H1 (cell line): ENCODE measurements around the gene C2CD3. TPM values are rescaled to one million over a fixed set of nuclear protein-coding genes. Genes with fewer than 3 reads are reported as not detected.

Experiments
- KDM1A ChIP-seq: fragments of 200-600, 300-600 bp; sonication (generic); IDR thresholded peaks from 2 replicates; pipeline ENCODE4 v1.7.1; 2016; ENCODE audit warnings: mild to moderate bottlenecking, low read length, borderline replicate concordance
- RBBP5 ChIP-seq: IDR thresholded peaks from 2 replicates; pipeline ENCODE4 v1.7.1; 2012; ENCODE audit warnings: low read depth, mild to moderate bottlenecking, inconsistent platforms, low read length, moderate library complexity, borderline replicate concordance
- SIN3A ChIP-seq, 2 experiments: IDR thresholded peaks in 1 of 2; conservative IDR thresholded peaks in 1 of 2; 2 replicates each; pipeline ENCODE4 v1.6.1; 2011 to 2012; ENCODE audit warnings: low read length in 2 of 2, improper control_type of control experiment in 1 of 2, low read depth in 1 of 2, mild to moderate bottlenecking in 1 of 2
- TCF12 ChIP-seq: IDR thresholded peaks from 2 replicates; pipeline ENCODE4 v1.6.1; 2011; ENCODE audit warnings: low read depth, mild to moderate bottlenecking, low read length
- polyA plus RNA-seq, 7 experiments: library from polyadenylated mRNA; depleted of rRNA in 3 of 7; stranded (reverse) in 5 of 7; unstranded in 2 of 7; fragments of >200 nt in 5 of 7; fragments of 200-250 nt in 2 of 7; gene quantifications; 1 replicate in 5 of 7; 2 replicates in 1 of 7; 4 replicates in 1 of 7; pipeline versions ENCODE4 v1.2.1 to v1.2.3, GENCODE V29; 2011 to 2013; ENCODE audit warnings: missing spikeins in 2 of 7, mixed read lengths in 2 of 7
- total RNA-seq: library from RNA; stranded (reverse); fragmentation: NEBNext Ultra II Directional; extraction: Animal tissue kit (Norgen Biotek cat#: 25700); gene quantifications from 2 replicates; pipeline ENCODE4 v1.2.1, GENCODE V29; 2021
- TF ChIP-seq, protein P1 (sequence below): IDR thresholded peaks from 2 replicates; pipeline ENCODE4 v1.6.1; 2012; ENCODE audit warnings: inconsistent platforms

C2CD3 gene
- total and polyA plus RNA-seq, 2 of the 8 experiments (the other 6 are each of a cell fraction or from before 2014, with no cell fraction given): 11.0 to 29.1 TPM

DNA sequence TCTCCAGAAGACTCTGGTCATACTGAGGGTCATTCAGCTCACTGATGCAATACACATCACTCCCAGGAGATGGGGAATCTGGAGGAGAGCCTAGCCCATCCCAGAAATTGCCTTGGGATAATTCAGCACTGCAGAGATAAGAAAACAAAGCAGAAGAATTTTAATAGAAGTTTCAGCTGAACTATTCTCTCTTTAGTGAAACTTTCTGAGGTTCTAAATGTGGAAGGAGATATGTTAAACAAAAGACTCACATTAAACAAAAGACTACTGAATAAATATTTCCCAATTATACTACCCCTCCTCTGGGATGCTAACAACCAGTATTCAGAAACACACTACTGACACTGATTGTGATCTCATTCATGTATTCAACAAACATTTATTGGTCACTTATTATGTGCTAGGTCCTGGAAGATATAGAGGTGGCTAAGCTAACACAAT is 47.8 kb downstream of the C2CD3 start (continued):
- TF ChIP-seq, protein P1, sequence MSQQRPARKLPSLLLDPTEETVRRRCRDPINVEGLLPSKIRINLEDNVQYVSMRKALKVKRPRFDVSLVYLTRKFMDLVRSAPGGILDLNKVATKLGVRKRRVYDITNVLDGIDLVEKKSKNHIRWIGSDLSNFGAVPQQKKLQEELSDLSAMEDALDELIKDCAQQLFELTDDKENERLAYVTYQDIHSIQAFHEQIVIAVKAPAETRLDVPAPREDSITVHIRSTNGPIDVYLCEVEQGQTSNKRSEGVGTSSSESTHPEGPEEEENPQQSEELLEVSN: no peak
- TF ChIP-seq TCF12 (no peak), SIN3A (conservative IDR thresholded peaks at IDR 0.05 in 1 of 2, IDR thresholded peaks at IDR 0.05 in 1 of 2; ENCODE audit: low read depth in 1 of 2, low read length in 2 of 2) (no peak), KDM1A (no peak), RBBP5 (no peak)
